Measurements from ENCODE around the gene ZFP91.
A peak's percentile ranks its signal among the peaks of the same experiment; 100 is the strongest.
"Not testable (repeated sequence)": the region's sequence is repeated elsewhere in the genome, so short reads cannot be mapped to it uniquely, and the experiment has no call there.

Gene ZFP91

GRCh38 chr11:58562375-58562800 lies 16.5 kb upstream of the ZFP91 start:
- DNase-seq (ENCODE audit: low spot score) = no peak
- no peak for TF ChIP-seq CTCF (IDR thresholded peaks at IDR 0.05)
- H3K27ac ChIP-seq = no peak overlapping the region

GRCh38 chr11:58564231-58564630 lies 14.6 kb upstream of the ZFP91 start:
- DNase-seq (ENCODE audit: low spot score) = no peak
- no peak for TF ChIP-seq CTCF (IDR thresholded peaks at IDR 0.05)
- H3K27ac ChIP-seq = no peak overlapping the region
- no peak overlapping the region for H3K4me3 ChIP-seq

More at GRCh38 chr11:58562375-58562800, 16.5 kb upstream of the ZFP91 start:
- H3K4me3 ChIP-seq = no peak overlapping the region

- no peak overlapping the region for H3K4me3 ChIP-seq
- peak; percentile 74 for TF ChIP-seq CTCF (IDR thresholded peaks at IDR 0.05)
- H3K27ac ChIP-seq = no peak overlapping the region
- no peak for DNase-seq (ENCODE audit: low spot score)
Observed at GRCh38 chr11:58567889-58568512, 10.9 kb upstream of the ZFP91 start.

- not testable (repeated sequence) for DNase-seq (ENCODE audit: low spot score); H3K4me3 ChIP-seq
- peak overlapping the region; percentile 48 to 56 for H3K27ac ChIP-seq
Observed at GRCh38 chr11:58572906-58573305, 6.0 kb upstream of the ZFP91 start.

GRCh38 chr11:58573451-58574104 lies 5.3 kb upstream of the ZFP91 start:
- DNase-seq (ENCODE audit: low spot score) = no peak
- H3K27ac ChIP-seq = peak overlapping the region; percentile 48 to 85
- peak overlapping the region; percentile 48 for H3K4me3 ChIP-seq
- TF ChIP-seq CTCF (IDR thresholded peaks at IDR 0.05) = no peak

GRCh38 chr11:58574881-58575280 lies 4.0 kb upstream of the ZFP91 start:
- no peak for DNase-seq (ENCODE audit: low spot score)
- H3K4me3 ChIP-seq = peak overlapping the region; percentile 15

More at GRCh38 chr11:58574881-58575280, 4.0 kb upstream of the ZFP91 start:
- H3K27ac ChIP-seq = peak overlapping the region; percentile 48 to 57
- TF ChIP-seq CTCF (IDR thresholded peaks at IDR 0.05) = no peak
